GM12878 (cell line): Measurements from ENCODE around the gene RAD18. TPM values are rescaled to one million over a fixed set of nuclear protein-coding genes. Genes with fewer than 3 reads are reported as not detected.

Source experiments
- ATAC-seq: fragments of 200-7000 bp; cut with Tn5 transposase; 3 replicates; pipeline ENCODE4 v1.9.1; 2020; ENCODE audit warnings: mild to moderate bottlenecking, moderate library complexity
- BruUV-seq: library from RNA; stranded (reverse); fragments of 400-500 nt; replicated peaks from 2 replicates; lab custom pipeline; 2021; lab: Mats Ljungman, UMichigan
- CTCF ChIA-PET: fragments of 300-600 bp; sonication (Branson Sonifier 250); formaldehyde crosslinking; extraction: SDS; loops from one replicate; lab custom pipeline; 2021; ENCODE audit warnings: inconsistent platforms; lab: Yijun Ruan, JAX
- POLR2A ChIA-PET: fragments of 350-600 bp; formaldehyde crosslinking; extraction: SDS; loops from one replicate; lab custom pipeline; 2021; ENCODE audit warnings: inconsistent platforms; lab: Charles Lee
- RAD21 ChIA-PET: fragments of 300-600 bp; sonication (Branson Sonifier 250); formaldehyde crosslinking; loops from one replicate; lab custom pipeline; 2023; ENCODE audit warnings: antibody characterized with exemption; ENCODE audit not compliant: unreplicated experiment; lab: Charles Lee
- SMC1A ChIA-PET: fragments of 300-600 bp; sonication (Branson Sonifier 250); formaldehyde crosslinking; loops from one replicate; lab custom pipeline; 2023; ENCODE audit not compliant: unreplicated experiment, uncharacterized antibody; lab: Charles Lee
- DNase-seq: peaks from one replicate; pipeline ENCODE4 v3.0.0-alpha.2; 2011; ENCODE audit warnings: low read depth, low spot score
- FAIRE-seq: peaks from 3 replicates; lab custom pipeline; 2011; peaks lifted over from hg19 to GRCh38; lab: Jason Lieb, UNC
- H2AFZ ChIP-seq: 2 replicates; pipeline ENCODE4 v1.6.0; 2011; ENCODE audit warnings: low read depth, low read length, control low read depth; ENCODE audit not compliant: control insufficient read depth
- H3K27ac ChIP-seq: 2 replicates; pipeline ENCODE4 v1.5.1; 2011; ENCODE audit warnings: control low read depth; ENCODE audit not compliant: control insufficient read depth, insufficient read depth
- H3K27me3 ChIP-seq, 2 experiments: replicated peaks in 1 of 2; 2 replicates each; pipeline versions ENCODE4 v1.6.0 to v1.6.1; 2011; ENCODE audit warnings: low read length in 1 of 2; ENCODE audit not compliant: control insufficient read depth in 2 of 2, insufficient read depth in 2 of 2
- H3K36me3 ChIP-seq, 2 experiments: 2 replicates each; pipeline ENCODE4 v1.5.1; 2011; ENCODE audit warnings: low read length in 1 of 2; ENCODE audit not compliant: control insufficient read depth in 2 of 2, insufficient read depth in 2 of 2
- H3K4me1 ChIP-seq: 2 replicates; pipeline ENCODE4 v1.6.1; 2011; ENCODE audit warnings: mild to moderate bottlenecking, low read length, moderate library complexity, mixed read lengths; ENCODE audit not compliant: control insufficient read depth, insufficient read depth
- H3K4me2 ChIP-seq: 2 replicates; pipeline ENCODE4 v1.6.0; 2011; ENCODE audit warnings: control low read depth; ENCODE audit not compliant: control insufficient read depth, insufficient read depth
- H3K4me3 ChIP-seq: fragments of 200-600 bp; sonication (generic); 2 replicates; pipeline ENCODE4 v1.5.1; 2016
- H3K79me2 ChIP-seq: 2 replicates; pipeline ENCODE4 v1.6.0; 2011; ENCODE audit warnings: low read length; ENCODE audit not compliant: control insufficient read depth, insufficient read depth
- H3K9ac ChIP-seq: 2 replicates; pipeline ENCODE4 v1.8.0; 2011; ENCODE audit warnings: low read length, control low read depth, mixed read lengths; ENCODE audit not compliant: control insufficient read depth, insufficient read depth
- H3K9me3 ChIP-seq: replicated peaks from 3 replicates; pipeline ENCODE4 v1.5.1; 2011; ENCODE audit warnings: mild to moderate bottlenecking, low read length; ENCODE audit not compliant: control insufficient read depth, insufficient read depth
- H4K20me1 ChIP-seq: 2 replicates; pipeline ENCODE4 v1.6.0; 2011; ENCODE audit not compliant: control insufficient read depth, insufficient read depth
- ATF2 ChIP-seq: IDR thresholded peaks from 2 replicates; pipeline ENCODE4 v1.6.1; 2012; ENCODE audit warnings: low read length, inconsistent platforms
- CREM ChIP-seq: IDR thresholded peaks from 2 replicates; pipeline ENCODE4 v1.6.1; 2014; ENCODE audit warnings: antibody characterized with exemption, low read depth
- FOXK2 ChIP-seq: fragments of 450-650 bp; IDR thresholded peaks from 2 replicates; pipeline ENCODE4 v1.6.1; 2017; ENCODE audit warnings: mild to moderate bottlenecking, moderate library complexity
- MAX ChIP-seq: IDR thresholded peaks from 2 replicates; pipeline ENCODE4 v1.6.1; 2012; ENCODE audit warnings: low read depth, low read length, improper control_type of control experiment
- MTA2 ChIP-seq: fragments of 450-650 bp; IDR thresholded peaks from 2 replicates; pipeline ENCODE4 v1.6.1; 2016; ENCODE audit warnings: low read depth, mild to moderate bottlenecking, moderate library complexity
- MYB ChIP-seq: fragments of 150-350 bp; IDR thresholded peaks from 2 replicates; pipeline ENCODE4 v1.6.1; 2014; ENCODE audit warnings: mild to moderate bottlenecking, low read depth, low read length, borderline replicate concordance
- NR2C2 ChIP-seq: IDR thresholded peaks from 2 replicates; pipeline ENCODE4 v1.6.1; 2011; ENCODE audit warnings: borderline replicate concordance, low read depth; ENCODE audit not compliant: control insufficient read depth, insufficient read length
- NR2F1 ChIP-seq: fragments of 450-650 bp; conservative IDR thresholded peaks from 2 replicates; pipeline ENCODE4 v1.6.1; 2017; ENCODE audit warnings: mild to moderate bottlenecking
- PAX8 ChIP-seq: fragments of 450-650 bp; IDR thresholded peaks from 2 replicates; pipeline ENCODE4 v1.6.1; 2017; ENCODE audit warnings: mild to moderate bottlenecking, moderate library complexity
- RAD51 ChIP-seq: fragments of 450-650 bp; IDR thresholded peaks from 2 replicates; pipeline ENCODE4 v1.6.1; 2016; ENCODE audit warnings: moderate library complexity, mild to moderate bottlenecking, inconsistent platforms
- SMAD5 ChIP-seq: IDR thresholded peaks from 2 replicates; pipeline ENCODE4 v1.6.1; 2016; ENCODE audit warnings: antibody characterized with exemption, low read depth
- SMARCA5 ChIP-seq: fragments of 450-650 bp; IDR thresholded peaks from 2 replicates; pipeline ENCODE4 v1.6.1; 2017; ENCODE audit warnings: mild to moderate bottlenecking
- ZNF24 ChIP-seq: fragments of 450-650 bp; IDR thresholded peaks from 2 replicates; pipeline ENCODE4 v1.6.1; 2017; ENCODE audit warnings: antibody characterized with exemption, mild to moderate bottlenecking
- ZSCAN29 ChIP-seq: fragments of 450-650 bp; IDR thresholded peaks from 2 replicates; pipeline ENCODE4 v1.6.1; 2017; ENCODE audit warnings: mild to moderate bottlenecking, moderate library complexity
- WGBS: methylation state at CpG from one replicate; pipeline ENCODE4 v1.1.6; 2016; ENCODE audit warnings: low lambda C conversion rate; ENCODE audit not compliant: insufficient replicate concordance, insufficient coverage; ENCODE audit errors: missing lambda C conversion rate; 5-methylcytosine and 5-hydroxymethylcytosine counted together
- in situ Hi-C: fragments of 300-500 bp; cut with MboI; formaldehyde crosslinking; loops from 9 replicates; pipeline ENCODE4 v1.14.3; 2018; ENCODE audit warnings: mixed read lengths
- intact Hi-C: fragments of 100-400 bp; cut with micrococcal nuclease; formaldehyde crosslinking; loops from one replicate; pipeline ENCODE4 v1.14.2; 2022; ENCODE audit not compliant: unreplicated experiment
- polyA plus RNA-seq, 11 experiments: library from polyadenylated mRNA; depleted of rRNA in 4 of 11; unstranded in 6 of 11; stranded (reverse) in 5 of 11; fragments of >200 nt; fragmentation: Nextera tagmentation in 4 of 11; fragmentation: Illumina TruSeq in 1 of 11; extraction: Ambion mirVana in 4 of 11; extraction: Trizol in 1 of 11; gene quantifications; 1 replicate in 1 of 11; 2 replicates in 10 of 11; pipeline versions ENCODE4 v1.2.1 to v1.2.3, GENCODE V29; 2011 to 2016; ENCODE audit warnings: inconsistent platforms in 2 of 11, missing spikeins in 2 of 11, low read depth in 1 of 11
- total RNA-seq, 4 experiments: library from RNA; depleted of rRNA in 3 of 4; stranded (reverse); fragments of >200 nt in 3 of 4; fragmentation: Illumina TruSeq in 1 of 4; extraction: Trizol in 1 of 4; gene quantifications; 2 replicates each; pipeline versions ENCODE4 v1.2.1 to v1.2.3, GENCODE V29; 2013 to 2021
- TF ChIP-seq, protein P1 (sequence below): fragments of 450-650 bp; IDR thresholded peaks from 2 replicates; pipeline ENCODE4 v1.6.1; 2017; ENCODE audit warnings: borderline replicate concordance
- TF ChIP-seq, protein P2 (sequence below): IDR thresholded peaks from 2 replicates; pipeline ENCODE4 v1.6.1; 2012; ENCODE audit warnings: mild to moderate bottlenecking, low read depth, low read length
- TF ChIP-seq, protein P3 (sequence below): fragments of 450-650 bp; formaldehyde crosslinking; IDR thresholded peaks from 2 replicates; pipeline ENCODE4 v1.4.0; 2022; ENCODE audit warnings: mild to moderate bottlenecking, moderate library complexity

Gene RAD18
- total and polyA plus RNA-seq, 10 of the 15 experiments (the other 5 are each of a cell fraction or from before 2014, with no cell fraction given): 8.7 to 38.6 (median 19.2) TPM

- ChIA-PET RAD21 (no interaction called here), CTCF (interaction anchor here (2.3 kb wide), 1 partner anchor 10 kb away, joined by 7 read pairs; no protein-coding TSS in a partner anchor), SMC1A (no interaction called here), POLR2A (no interaction called here)
- intact Hi-C loops: no loop called here
- FAIRE-seq (no peak), DNase-seq (no peak), ATAC-seq (no peak)
- Histone ChIP-seq H3K27me3 (peaks cover 0 to 2% of the 10 kb centered on the region in 2 experiments; a peak in 3 of 4 replicates), H2AFZ (no peak overlapping the region), H3K9me3 (no peaks in the 10 kb centered on the region; the same call in 2 of the 3 replicates), H3K36me3 (no peaks in the 10 kb centered on the region), H3K4me3 (no peak overlapping the region), H3K9ac (no peak overlapping the region), H3K4me1 (no peaks in the 10 kb centered on the region), H3K27ac (no peak overlapping the region), H3K79me2 (no peaks in the 10 kb centered on the region), H4K20me1 (no peaks in the 10 kb centered on the region), H3K4me2 (no peak overlapping the region)
- no TSS peak for BruUV-seq
- in situ Hi-C loops: no loop called here
- WGBS: 64% methylated on average over 9 of the region's 9 CpGs
- TF ChIP-seq SMARCA5 (no peak), PAX8 (no peak), ATF2 (no peak), CREM (no peak), ZNF24 (no peak), NR2C2 (no peak), NR2F1 (no peak), RAD51 (no peak), MYB (no peak), FOXK2 (no peak), SMAD5 (no peak), MAX (no peak), ZSCAN29 (no peak), MTA2 (no peak)
- TF ChIP-seq, protein P1, sequence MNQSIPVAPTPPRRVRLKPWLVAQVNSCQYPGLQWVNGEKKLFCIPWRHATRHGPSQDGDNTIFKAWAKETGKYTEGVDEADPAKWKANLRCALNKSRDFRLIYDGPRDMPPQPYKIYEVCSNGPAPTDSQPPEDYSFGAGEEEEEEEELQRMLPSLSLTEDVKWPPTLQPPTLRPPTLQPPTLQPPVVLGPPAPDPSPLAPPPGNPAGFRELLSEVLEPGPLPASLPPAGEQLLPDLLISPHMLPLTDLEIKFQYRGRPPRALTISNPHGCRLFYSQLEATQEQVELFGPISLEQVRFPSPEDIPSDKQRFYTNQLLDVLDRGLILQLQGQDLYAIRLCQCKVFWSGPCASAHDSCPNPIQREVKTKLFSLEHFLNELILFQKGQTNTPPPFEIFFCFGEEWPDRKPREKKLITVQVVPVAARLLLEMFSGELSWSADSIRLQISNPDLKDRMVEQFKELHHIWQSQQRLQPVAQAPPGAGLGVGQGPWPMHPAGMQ: no peak
- TF ChIP-seq, protein P2, sequence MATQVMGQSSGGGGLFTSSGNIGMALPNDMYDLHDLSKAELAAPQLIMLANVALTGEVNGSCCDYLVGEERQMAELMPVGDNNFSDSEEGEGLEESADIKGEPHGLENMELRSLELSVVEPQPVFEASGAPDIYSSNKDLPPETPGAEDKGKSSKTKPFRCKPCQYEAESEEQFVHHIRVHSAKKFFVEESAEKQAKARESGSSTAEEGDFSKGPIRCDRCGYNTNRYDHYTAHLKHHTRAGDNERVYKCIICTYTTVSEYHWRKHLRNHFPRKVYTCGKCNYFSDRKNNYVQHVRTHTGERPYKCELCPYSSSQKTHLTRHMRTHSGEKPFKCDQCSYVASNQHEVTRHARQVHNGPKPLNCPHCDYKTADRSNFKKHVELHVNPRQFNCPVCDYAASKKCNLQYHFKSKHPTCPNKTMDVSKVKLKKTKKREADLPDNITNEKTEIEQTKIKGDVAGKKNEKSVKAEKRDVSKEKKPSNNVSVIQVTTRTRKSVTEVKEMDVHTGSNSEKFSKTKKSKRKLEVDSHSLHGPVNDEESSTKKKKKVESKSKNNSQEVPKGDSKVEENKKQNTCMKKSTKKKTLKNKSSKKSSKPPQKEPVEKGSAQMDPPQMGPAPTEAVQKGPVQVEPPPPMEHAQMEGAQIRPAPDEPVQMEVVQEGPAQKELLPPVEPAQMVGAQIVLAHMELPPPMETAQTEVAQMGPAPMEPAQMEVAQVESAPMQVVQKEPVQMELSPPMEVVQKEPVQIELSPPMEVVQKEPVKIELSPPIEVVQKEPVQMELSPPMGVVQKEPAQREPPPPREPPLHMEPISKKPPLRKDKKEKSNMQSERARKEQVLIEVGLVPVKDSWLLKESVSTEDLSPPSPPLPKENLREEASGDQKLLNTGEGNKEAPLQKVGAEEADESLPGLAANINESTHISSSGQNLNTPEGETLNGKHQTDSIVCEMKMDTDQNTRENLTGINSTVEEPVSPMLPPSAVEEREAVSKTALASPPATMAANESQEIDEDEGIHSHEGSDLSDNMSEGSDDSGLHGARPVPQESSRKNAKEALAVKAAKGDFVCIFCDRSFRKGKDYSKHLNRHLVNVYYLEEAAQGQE: no peak
- TF ChIP-seq, protein P3, sequence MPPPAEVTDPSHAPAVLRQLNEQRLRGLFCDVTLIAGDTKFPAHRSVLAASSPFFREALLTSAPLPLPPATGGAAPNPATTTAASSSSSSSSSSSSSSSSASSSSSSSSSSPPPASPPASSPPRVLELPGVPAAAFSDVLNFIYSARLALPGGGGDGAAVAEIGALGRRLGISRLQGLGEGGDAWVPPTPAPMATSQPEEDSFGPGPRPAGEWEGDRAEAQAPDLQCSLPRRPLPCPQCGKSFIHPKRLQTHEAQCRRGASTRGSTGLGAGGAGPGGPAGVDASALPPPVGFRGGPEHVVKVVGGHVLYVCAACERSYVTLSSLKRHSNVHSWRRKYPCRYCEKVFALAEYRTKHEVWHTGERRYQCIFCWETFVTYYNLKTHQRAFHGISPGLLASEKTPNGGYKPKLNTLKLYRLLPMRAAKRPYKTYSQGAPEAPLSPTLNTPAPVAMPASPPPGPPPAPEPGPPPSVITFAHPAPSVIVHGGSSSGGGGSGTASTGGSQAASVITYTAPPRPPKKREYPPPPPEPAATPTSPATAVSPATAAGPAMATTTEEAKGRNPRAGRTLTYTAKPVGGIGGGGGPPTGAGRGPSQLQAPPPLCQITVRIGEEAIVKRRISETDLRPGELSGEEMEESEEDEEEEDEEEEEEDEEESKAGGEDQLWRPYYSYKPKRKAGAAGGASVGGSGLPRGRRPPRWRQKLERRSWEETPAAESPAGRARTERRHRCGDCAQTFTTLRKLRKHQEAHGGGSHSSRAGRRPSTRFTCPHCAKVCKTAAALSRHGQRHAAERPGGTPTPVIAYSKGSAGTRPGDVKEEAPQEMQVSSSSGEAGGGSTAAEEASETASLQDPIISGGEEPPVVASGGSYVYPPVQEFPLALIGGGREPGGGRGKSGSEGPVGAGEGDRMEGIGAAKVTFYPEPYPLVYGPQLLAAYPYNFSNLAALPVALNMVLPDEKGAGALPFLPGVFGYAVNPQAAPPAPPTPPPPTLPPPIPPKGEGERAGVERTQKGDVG (CRISPR knock-in tag): no peak
These were observed 18.4 kb upstream of the RAD18 start for GRCh38 chr3:8981700-8982099.
